SHP77 (cell line): Measurements from ENCODE around the gene RSL24D1.
A peak's percentile ranks its signal among the peaks of the same experiment; 100 is the strongest.
"Not testable (repeated sequence)": the region's sequence is repeated elsewhere in the genome, so short reads cannot be mapped to it uniquely, and the experiment has no call there.

Source experiments
- DNase-seq, 2 experiments: peaks; one replicate each; lab custom pipeline; 2025; lab: John Stamatoyannopoulos, UW

The RSL24D1 gene

DNA sequence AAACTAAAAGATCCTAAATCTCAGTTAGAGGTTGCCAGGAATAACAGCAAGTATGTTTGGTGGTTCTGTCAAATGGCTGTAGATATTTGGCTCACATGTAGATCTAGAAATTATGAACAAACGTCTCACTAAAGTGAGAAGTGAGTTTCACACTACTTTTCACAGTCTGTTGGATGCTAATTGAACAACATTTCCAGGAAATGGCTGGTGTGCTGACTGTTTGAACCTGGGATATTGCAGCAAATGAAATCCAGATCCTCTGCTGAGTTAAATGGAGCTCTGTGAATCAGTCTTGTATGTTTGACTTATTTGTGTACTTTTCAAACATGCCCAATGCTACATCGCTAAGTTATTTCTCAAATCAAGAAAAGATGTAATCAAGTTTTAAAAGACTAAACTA is 21.3 kb upstream of the RSL24D1 start:
- DNase-seq, result no peak

DNA sequence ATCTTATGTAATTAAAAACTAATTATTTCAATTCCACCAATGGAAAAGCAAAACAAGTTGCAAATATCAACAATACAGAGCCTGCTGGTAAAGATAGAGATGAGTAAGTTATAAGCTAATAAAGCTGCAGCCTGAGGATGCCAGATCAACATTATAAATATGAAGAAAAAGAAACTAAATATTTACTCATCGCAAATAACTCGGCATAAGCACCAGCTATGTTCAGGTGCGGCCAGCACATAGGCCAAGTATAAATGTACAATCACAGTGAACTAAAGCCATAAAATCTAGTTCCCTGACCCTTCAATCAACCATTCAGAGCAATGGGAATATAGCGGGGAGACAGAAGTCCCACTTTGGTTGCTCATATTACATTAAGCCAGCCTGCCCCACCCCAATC is 7.7 kb upstream of the RSL24D1 start:
- no peak for DNase-seq

DNA sequence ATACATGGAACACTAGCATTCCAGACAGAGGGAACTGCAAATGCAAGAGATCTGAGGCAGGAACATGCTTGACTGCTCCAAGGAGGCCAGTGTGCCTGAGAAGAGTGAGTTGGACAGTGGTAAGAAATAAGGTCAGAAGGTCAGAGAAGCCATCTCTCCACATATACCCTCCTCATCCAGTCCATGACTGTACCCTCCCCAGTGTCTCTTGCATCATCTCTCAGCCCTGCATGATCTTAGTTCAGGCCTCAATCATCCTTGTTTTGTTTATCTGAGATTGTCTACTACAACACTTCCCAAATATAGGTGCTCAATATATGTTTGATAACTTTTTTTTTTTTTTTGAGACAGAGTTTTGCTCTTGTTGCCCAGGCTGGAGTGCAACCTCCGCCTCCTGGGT is 5.5 kb upstream of the RSL24D1 start:
- no peak for DNase-seq

DNA sequence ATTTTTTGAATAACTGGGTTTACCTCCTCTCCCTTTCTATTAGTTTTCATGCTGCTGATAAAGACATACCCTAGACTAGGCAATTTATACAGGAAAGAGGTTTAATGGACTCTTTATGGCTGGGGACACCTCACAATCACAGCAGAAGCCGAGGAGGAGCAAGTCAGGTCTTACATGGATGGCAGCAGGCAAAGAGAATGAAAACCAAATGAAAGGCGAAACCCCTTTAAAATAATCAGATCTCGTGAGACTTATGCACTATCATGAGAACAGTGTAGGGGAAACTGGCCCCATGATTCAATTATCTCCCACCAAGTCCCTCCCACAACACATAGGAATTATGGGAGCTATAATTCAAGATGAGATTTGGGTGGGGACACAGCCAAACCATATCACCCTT is 2.0 kb upstream of the RSL24D1 start:
- DNase-seq, result no peak

DNA sequence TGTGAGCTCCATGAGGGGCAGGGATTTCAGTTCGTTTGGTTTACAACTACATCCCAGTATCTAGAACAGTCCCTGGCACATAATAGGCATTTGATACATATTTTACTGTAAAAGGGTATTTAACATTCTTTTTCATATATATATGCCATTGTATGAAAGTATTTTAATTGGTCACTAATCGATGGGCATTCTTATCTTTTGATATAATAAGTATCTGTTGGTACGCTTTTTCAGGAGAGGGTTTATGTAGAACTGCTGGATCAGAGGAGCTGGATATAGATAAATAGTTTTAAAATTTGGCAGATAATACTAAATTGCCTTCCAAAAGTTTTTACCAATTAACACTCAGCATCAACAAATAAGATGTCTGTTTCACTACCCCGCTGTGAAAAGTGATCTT is 978 bp upstream of the RSL24D1 start:
- DNase-seq, result no peak

DNA sequence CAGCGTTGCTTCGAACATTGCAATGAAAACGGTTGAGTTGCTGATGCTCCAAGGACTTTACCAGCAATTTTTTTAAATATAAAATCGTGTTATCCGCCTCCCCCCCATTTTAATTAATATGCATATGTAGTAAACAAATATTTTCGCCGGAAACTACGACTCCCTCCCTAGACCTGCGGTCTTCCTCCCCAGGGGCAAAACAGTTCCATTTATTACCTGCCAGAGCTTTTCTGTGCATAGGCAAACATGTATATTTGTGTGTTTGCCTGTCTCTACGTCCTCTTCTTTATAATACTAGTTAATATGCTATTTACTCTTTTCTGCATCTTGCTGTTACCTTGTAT is 593 bp upstream of the RSL24D1 start:
- no peak for DNase-seq

DNA sequence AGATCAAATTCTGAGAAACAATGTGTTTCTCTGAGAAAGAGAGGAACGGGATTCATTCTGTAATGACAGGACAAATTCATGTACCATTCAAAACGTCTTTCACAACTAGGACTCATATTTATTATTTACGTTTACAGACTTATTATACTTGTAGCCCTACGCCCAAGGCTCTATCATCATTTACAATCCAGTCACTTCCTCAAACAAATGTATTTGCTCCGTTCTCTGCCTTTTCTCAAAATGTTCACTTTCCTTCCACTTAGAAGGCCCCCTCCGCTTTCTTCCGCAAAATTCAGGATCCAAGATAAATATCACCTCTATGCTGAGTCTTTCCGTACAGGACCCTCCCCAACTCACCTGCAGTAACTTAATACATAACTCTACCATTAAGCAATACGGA is 745 bp downstream of the RSL24D1 start:
- no peak for DNase-seq

DNA sequence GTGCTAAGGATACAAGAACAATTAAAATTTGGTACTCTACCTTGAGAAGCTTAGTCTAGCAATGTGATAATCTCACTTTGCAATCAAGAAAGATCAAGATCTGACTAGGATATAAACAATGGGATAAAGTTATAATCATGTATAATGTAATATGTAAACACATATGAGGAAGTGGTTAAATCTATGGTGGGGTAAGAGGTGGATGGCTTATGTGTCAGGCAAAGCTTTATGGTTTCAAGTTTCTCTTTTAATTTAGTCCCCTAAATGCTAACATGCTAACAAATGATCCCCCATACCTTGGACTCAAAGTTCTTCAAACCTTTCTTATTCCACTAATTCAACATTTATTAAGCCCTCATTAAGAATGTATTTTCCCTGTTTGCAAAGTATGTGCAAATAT is 2.5 kb downstream of the RSL24D1 start:
- no peak for DNase-seq

DNA sequence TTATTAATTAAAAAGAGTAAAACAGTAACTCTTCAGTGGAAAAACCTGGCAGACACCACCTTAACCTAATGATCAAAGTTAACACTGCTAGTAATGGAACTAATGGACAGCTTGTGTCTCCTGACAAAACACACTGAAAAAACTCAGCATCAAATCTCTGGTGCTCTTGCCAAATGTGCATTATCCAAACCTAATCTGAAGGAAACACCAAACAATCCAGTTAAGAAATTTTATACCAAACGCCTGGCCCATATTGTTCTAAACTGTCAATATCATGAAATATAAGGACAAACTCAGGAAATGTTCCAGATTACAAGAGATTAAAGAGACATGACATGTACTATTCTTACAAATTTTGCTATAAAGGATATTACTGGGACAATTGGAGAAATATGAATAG is 10.4 kb downstream of the RSL24D1 start:
- DNase-seq, result no peak

DNA sequence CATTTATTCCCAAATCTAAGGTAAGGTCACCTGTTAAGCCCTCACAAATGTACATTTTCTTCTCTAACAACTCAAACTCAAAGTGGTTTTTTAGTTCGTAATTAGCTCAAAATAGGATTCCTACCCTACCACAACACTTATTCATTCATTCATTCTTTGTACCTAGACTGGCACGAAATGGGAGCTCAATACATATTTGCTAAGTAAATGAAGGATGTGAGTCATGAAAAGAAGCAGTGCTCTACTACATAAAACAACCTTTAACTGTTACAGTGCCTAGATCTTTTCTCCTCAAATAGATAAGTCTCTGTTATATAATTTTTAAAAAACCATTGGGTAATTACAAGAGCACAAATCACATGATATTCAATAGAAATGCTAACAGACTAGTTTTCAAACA is 13.1 kb downstream of the RSL24D1 start:
- DNase-seq, result no peak

DNA sequence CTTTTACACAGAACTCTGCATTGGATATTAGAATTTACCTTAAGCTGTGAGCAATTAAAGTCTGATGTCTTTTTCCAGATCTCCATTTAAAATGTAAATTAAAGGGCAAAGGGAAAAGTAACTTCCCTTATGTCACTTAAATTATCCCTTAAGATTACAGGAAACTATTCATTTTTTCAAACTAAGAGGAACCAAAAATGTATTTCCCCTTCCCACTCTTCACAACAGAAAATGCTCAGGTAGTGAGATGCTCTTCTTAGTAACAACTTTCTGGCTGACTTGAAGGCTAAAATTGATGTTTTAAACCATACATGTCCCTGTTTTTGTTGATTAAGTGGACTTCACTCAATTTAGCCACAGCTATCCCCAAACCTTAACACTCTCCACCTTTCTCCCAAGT is 17.6 kb downstream of the RSL24D1 start:
- no peak for DNase-seq

DNA sequence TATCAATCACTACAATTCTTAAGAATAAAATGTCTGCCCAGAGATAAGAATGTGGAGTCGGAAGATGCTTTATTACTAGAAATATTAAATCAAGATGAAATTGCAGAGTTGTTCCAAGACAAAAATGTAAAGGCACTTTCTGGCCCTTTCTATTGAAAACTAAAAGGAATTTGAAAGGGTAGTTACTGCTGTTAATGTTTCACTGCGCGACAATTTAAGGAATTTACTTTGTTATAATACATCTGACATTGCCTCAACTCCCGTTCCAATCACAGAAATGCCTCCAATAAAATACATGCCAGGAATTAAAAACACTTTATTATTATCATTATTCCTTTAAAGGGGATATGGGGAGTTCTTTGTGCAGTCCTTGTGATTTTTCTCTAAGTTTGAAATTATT is 26.4 kb downstream of the RSL24D1 start:
- no peak for DNase-seq

DNA sequence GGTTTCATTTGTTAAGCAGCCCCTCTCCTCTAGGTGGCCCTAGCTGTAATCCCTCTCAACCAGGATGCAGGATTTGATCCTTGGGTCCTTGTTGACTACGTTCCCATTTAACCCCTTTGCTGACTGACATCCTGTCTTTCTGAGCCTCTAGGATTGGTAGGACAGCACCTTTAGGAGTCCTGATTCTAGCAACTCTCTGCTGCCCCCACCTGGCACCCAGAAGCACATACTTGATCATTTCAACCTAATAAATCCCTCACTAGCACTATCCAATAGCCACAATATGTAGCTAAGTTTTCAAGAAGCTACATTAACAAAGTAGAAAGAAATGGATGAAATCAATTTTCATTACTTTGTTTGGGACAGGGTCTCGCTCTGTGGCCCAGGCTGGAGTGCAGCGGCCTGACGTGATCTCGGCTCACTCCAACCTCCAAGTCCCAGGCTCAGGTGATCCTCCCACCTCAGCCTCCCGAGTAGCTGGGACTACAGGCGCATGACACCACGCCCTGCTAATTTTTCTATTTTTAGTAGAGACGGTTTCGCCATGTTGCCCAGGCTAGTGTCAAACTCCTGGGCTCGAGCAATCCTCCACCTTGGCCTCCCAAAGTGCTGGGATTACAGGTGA is 28.3 kb downstream of the RSL24D1 start:
- peak; percentile 75 to 82 for DNase-seq

DNA sequence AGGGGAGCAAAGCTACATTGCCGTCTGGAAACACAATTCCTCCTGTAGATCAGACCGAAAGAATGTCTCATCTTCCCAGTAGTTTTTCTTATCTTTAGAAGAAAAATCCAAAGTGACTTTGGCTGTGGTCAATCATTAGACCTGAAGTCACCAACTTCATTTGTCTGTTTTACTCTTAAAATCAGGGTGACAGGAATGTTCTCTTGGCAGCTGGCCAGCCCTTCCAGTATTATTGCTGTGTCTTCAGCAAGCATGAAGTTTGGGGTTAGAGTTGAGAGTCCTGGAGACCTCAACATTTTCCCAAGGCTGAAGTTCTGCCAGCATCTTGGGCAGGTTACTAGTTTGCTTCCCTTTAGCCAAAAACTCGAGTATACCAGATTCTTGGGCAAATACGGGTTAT is 32.5 kb downstream of the RSL24D1 start:
- no peak for DNase-seq

DNA sequence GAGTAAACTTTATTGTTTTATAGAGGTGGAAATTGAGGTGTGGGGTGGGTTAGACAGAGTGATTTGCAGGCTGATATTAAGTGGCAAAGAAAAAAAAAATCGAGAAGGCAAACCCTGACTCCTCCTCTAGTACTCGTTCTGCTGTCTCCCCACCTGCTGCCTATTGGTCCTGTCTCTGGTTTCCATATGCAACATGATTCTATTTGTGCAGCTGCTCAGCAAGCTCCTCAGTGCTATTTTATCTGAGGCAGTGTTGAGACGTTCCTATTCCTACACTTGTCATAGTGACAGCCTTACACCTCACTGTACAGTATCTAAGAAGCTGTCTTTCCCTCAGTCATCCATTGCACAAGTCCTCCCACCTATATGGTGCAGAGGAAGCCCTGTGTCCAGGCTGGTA is 45.1 kb downstream of the RSL24D1 start:
- DNase-seq, result peak; percentile 79 to 89

DNA sequence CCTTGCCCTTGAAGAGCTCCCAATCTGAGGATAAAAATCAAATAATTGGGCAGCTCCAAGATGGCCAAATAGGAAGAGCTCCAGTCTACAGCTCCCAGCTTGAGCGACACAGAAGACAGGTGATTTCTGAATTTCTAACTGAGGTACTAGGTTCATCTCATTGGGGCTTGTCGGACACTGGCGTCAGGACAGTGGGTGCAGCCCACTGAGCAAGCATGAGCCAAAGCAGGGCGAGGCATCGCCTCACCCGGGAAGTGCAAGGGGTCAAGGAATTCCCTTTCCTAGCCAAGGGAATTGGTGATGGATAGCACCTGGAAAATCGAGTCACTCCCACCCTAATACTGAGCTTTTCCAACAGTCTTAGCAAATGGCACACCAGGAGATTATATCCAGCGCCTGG is 53.6 kb downstream of the RSL24D1 start:
- DNase-seq, result not testable (repeated sequence)

DNA sequence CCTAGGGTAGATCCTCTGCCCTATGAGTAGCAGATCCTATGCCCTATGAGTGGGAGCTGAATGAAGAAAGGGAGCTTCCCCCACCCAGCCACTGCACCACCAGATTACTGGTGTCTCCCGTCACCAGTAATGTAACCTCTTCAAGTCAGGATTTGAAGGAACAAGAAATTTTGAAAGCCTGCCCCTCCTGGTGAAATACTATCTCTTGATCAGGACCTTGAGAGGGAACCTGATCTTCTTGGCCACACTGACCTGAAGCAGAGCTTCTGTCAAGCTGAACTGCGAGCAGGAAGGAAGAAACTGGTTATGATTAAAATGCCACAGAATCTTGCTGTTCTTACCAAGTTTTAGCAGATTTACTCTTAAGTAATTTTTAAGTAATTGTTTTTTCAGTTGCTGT is 62.8 kb downstream of the RSL24D1 start:
- no peak for DNase-seq

DNA sequence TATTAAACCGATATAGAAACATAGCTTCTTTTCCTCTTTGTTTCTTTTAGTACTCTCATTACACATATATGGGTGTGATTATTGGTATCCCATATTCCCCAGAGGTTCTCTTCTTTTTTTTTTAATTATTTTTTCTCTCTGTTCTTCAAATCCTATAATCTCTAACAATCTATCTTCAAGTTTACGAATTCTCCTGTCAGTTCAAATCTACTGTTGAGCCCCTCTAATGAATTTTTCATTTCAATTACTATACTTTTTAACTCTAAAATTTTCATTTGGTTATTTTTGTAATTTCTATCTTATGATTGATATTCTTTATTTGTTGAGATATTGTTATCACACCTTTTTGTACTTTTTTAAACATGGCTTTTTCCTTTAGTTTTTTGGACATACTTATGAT is 64.1 kb downstream of the RSL24D1 start:
- no peak for DNase-seq
